Right lobe of liver (tissue), 4 donors: ENCODE data around the gene LOXL3.

ENCODE experiments used
- POLR2A ChIP-seq: fragments of 450-650 bp; IDR thresholded peaks from one replicate; pipeline ENCODE4 v1.6.1; 2017; ENCODE audit warnings: antibody characterized with exemption, mild to moderate bottlenecking
- TF ChIP-seq, protein P1 (sequence below), 4 donors: fragments of 200-600 bp in 3 of 4; fragments of 450-650 bp in 1 of 4; IDR thresholded peaks; one replicate each; pipeline versions ENCODE4 v1.5.1 to v1.8.0; 2016 to 2022; ENCODE audit warnings: antibody characterized with exemption in 4 of 4, mild to moderate bottlenecking in 2 of 4
- donor health status: DM: no; HTN: no; CAD: no.
- donor health status: DM: no; HTN: no; CAD: no.
- donor health status: DM: no; HTN: yes; CAD: no.

- TF ChIP-seq, protein P1, sequence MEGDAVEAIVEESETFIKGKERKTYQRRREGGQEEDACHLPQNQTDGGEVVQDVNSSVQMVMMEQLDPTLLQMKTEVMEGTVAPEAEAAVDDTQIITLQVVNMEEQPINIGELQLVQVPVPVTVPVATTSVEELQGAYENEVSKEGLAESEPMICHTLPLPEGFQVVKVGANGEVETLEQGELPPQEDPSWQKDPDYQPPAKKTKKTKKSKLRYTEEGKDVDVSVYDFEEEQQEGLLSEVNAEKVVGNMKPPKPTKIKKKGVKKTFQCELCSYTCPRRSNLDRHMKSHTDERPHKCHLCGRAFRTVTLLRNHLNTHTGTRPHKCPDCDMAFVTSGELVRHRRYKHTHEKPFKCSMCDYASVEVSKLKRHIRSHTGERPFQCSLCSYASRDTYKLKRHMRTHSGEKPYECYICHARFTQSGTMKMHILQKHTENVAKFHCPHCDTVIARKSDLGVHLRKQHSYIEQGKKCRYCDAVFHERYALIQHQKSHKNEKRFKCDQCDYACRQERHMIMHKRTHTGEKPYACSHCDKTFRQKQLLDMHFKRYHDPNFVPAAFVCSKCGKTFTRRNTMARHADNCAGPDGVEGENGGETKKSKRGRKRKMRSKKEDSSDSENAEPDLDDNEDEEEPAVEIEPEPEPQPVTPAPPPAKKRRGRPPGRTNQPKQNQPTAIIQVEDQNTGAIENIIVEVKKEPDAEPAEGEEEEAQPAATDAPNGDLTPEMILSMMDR (IDR thresholded peaks at IDR 0.05) = no peak
- TF ChIP-seq POLR2A = no peak
These were observed 10.8 kb downstream of the LOXL3 start for GRCh38 chr2:74542978-74543377.
